Thyroid gland (tissue), 4 donors: ENCODE data around the gene UROC1.

Source experiments
- POLR2A ChIP-seq, 2 donors: fragments of 450-650 bp; IDR thresholded peaks; one replicate each; pipeline ENCODE4 v1.6.1; 2017; ENCODE audit warnings: antibody characterized with exemption in 2 of 2, mild to moderate bottlenecking in 2 of 2, moderate library complexity in 1 of 2
- TF ChIP-seq, protein P1 (sequence below), 6 experiments: fragments of 200-600 bp in 3 of 6; fragments of 450-650 bp in 3 of 6; sonication (generic) in 3 of 6; IDR thresholded peaks; one replicate each; pipeline ENCODE4 v1.5.1; 2016 to 2019; ENCODE audit warnings: antibody characterized with exemption in 6 of 6, mild to moderate bottlenecking in 2 of 6, inconsistent platforms in 1 of 6, moderate library complexity in 1 of 6

DNA sequence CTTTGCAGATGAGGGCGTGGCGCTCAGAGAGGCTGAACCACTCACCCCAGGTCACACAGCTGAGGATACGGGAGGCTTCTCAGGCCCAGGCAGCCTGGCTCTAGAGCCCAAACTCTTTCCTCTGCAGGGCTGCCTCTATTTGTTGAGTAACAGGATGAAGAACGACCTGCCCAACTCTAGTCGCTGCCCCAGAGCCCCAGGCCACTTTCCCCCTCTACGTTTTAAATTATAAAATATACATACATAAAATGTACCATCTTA, 22.7 kb downstream of the UROC1 start:
- TF ChIP-seq, protein P1, sequence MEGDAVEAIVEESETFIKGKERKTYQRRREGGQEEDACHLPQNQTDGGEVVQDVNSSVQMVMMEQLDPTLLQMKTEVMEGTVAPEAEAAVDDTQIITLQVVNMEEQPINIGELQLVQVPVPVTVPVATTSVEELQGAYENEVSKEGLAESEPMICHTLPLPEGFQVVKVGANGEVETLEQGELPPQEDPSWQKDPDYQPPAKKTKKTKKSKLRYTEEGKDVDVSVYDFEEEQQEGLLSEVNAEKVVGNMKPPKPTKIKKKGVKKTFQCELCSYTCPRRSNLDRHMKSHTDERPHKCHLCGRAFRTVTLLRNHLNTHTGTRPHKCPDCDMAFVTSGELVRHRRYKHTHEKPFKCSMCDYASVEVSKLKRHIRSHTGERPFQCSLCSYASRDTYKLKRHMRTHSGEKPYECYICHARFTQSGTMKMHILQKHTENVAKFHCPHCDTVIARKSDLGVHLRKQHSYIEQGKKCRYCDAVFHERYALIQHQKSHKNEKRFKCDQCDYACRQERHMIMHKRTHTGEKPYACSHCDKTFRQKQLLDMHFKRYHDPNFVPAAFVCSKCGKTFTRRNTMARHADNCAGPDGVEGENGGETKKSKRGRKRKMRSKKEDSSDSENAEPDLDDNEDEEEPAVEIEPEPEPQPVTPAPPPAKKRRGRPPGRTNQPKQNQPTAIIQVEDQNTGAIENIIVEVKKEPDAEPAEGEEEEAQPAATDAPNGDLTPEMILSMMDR (IDR thresholded peaks at IDR 0.05) = no peak
- no peak for TF ChIP-seq POLR2A (IDR thresholded peaks at IDR 0.05)
